Esophagus squamous epithelium (tissue), 4 donors: ENCODE results near the gene STPG1.

ENCODE experiments used
- CTCF ChIP-seq, 6 experiments: fragments of 450-650 bp in 4 of 6; fragments of 200-600 bp in 2 of 6; sonication (generic) in 2 of 6; IDR thresholded peaks; one replicate each; pipeline ENCODE4 v1.5.1; 2016 to 2019; ENCODE audit warnings: antibody characterized with exemption in 6 of 6, mild to moderate bottlenecking in 4 of 6, moderate library complexity in 4 of 6
- POLR2A ChIP-seq, 4 donors: fragments of 450-650 bp; IDR thresholded peaks; one replicate each; pipeline ENCODE4 v1.6.1; 2017; ENCODE audit warnings: antibody characterized with exemption in 4 of 4, mild to moderate bottlenecking in 4 of 4, moderate library complexity in 3 of 4

- TF ChIP-seq CTCF (IDR thresholded peaks at IDR 0.05) (no peak), POLR2A (IDR thresholded peaks at IDR 0.05) (no peak)
These were observed 28.6 kb upstream of the STPG1 start for GRCh38 chr1:24441996-24442668.
